ENCODE results near the gene WARS2.

Gene WARS2

DNA sequence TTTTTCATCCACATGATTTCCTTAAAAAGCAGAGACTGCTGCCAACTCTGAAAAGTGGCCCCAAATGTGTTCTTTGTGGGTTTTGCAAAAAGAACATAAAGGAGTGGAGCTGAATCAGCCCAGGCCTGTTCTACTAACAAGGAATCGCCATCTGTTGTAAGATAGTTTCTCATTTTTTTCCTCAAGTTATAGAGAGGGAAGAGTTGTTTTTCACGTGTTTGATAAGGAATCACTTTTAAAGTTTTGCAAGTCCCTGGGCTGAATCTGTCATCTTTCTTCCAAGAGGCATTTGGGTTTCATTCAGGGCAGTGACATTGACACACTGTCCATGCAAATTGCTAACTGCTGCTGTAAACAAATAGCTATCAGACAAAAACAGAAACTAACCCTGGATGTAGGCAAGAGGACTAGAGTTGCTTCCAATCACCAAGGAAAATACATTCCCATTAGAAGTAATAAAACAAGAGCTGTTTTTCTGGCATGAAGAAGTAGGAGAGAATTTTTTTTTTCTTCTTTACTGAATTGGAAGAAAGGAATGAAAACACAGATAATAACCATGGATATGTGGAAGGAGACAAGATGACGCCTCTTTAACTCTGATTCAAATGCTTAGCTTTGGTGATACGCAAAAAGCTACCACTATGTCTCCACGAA is 93.5 kb downstream of the WARS2 start:
- TF ChIP-seq, protein P1, sequence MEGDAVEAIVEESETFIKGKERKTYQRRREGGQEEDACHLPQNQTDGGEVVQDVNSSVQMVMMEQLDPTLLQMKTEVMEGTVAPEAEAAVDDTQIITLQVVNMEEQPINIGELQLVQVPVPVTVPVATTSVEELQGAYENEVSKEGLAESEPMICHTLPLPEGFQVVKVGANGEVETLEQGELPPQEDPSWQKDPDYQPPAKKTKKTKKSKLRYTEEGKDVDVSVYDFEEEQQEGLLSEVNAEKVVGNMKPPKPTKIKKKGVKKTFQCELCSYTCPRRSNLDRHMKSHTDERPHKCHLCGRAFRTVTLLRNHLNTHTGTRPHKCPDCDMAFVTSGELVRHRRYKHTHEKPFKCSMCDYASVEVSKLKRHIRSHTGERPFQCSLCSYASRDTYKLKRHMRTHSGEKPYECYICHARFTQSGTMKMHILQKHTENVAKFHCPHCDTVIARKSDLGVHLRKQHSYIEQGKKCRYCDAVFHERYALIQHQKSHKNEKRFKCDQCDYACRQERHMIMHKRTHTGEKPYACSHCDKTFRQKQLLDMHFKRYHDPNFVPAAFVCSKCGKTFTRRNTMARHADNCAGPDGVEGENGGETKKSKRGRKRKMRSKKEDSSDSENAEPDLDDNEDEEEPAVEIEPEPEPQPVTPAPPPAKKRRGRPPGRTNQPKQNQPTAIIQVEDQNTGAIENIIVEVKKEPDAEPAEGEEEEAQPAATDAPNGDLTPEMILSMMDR (IDR thresholded peaks at IDR 0.05; ENCODE audit: control extremely low read depth, extremely low read depth, low read depth, missing control alignments): no peak
- ChIA-PET POLR2A (interaction anchor here (0.6 kb wide), 2 partner anchors 345 to 686 kb away, joined by 4 to 6 read pairs; no protein-coding TSS in a partner anchor), CTCF (interaction anchor here (1.0 to 1.8 kb wide), 3 partner anchors 8 to 15 kb away, joined by 4 to 7 read pairs (median 6); no protein-coding TSS in a partner anchor)
- DNase-seq (ENCODE audit: extremely low spot score): no peak

DNA sequence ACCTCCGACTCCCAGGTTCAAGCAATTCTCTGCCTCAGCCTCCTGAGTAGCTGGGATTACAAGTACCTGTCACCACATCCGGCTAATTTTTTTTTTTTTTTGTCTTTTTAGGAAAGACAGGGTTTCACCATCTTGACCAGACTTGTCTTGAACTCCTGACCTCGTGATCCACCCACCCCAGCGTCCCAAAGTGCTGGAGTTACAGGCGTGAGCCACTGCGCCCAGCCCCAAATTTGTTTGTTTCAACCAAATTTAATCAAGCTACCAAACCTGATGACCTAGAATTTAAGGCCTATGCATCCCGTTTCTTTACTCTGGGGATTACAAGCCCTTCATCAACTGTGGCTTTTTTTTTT is 94.0 kb downstream of the WARS2 start:
- CTCF ChIA-PET: interaction anchor here (1.0 to 2.0 kb wide), 4 partner anchors 8 to 38 kb away, joined by 4 to 7 read pairs (median 6); no protein-coding TSS in a partner anchor

DNA sequence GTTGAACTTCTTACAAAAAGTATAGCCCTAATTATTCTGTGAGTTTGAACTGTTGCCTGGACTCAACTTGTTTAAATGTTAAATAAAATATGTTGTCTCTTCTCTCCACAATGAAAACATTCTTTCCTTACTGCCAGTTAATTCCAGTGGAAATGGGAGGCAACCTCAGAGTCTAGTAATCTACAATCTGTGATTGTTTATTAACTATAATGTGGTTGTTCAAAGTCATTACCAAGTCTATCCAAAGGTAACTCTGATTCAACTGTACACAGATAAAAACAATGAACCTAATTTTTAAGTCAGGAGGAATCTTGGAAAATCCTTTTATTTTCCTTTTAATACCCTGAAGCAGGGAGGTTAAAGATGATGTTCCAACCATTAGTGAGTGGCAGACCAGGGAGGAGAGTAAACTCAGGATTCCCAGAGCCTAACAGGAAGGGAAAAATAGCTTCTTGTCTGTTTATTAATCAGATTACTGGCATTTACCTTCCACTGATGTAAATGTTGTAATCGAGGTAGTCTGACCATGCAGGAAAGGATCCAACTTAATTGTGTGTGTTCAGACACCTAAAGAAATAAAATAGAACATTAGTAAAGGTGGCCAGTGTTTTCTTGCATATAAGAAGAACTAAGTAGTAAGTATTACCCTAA is 95.2 kb downstream of the WARS2 start:
- DNase-seq (ENCODE audit: extremely low spot score): no peak
- ChIA-PET POLR2A (no interaction called here), CTCF (interaction anchor here (2.0 kb wide), 1 partner anchor 37 kb away, joined by 7 read pairs; no protein-coding TSS in a partner anchor)
- TF ChIP-seq, protein P1 (IDR thresholded peaks at IDR 0.05; ENCODE audit: control extremely low read depth, extremely low read depth, low read depth, missing control alignments): no peak

More for the DNA sequence above, 94.0 kb downstream of the WARS2 start:
- POLR2A ChIA-PET: interaction anchor here (0.6 kb wide), 2 partner anchors 346 to 686 kb away, joined by 4 to 6 read pairs; no protein-coding TSS in a partner anchor
- TF ChIP-seq, protein P1 (IDR thresholded peaks at IDR 0.05; ENCODE audit: control extremely low read depth, extremely low read depth, low read depth, missing control alignments): no peak
- no peak for DNase-seq (ENCODE audit: extremely low spot score)

DNA sequence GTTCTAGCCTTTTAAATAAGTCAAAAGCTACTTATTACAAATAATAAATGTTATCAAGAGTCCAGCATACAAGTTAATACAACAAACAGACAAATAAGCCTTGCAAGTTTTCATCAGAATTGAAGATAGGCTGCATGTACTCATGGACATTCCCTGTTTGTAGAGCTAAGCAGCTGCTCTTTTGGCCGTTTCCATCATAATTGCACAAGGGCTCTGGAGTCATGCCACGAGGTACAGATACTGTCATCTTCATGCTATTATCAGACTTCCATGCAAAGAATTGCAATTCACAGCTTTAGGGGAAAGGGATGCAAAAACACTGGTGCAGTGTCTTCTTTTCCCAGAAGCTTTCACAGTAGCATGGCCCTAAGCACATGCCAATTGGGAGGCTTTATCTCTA is 99.5 kb downstream of the WARS2 start:
- ChIA-PET CTCF (interaction anchor here (2.0 kb wide), 1 partner anchor 13 kb away, joined by 7 read pairs; no protein-coding TSS in a partner anchor), POLR2A (no interaction called here)
- DNase-seq (ENCODE audit: extremely low spot score): no peak
- TF ChIP-seq, protein P1 (IDR thresholded peaks at IDR 0.05; ENCODE audit: control extremely low read depth, extremely low read depth, low read depth, missing control alignments): no peak

DNA sequence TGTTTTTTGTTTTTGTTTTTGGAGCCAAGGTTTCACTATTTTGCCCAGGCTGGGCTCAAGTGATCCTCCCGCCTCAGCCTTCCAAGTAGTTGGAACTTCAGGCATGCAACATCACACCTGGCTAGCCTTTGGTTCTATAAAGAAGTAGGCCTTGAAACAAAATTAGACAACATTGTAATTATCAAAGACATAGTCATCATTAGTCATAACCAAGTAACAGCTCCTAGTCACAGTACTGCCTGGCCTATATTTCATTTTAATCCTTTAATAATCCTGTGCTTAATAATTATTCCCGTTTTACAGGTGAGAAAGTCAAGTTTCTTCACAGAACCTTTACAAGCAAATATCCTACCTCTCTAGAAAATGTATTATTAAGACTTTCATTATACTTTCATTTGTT is 100.0 kb downstream of the WARS2 start:
- CTCF ChIA-PET: interaction anchor here (2.0 kb wide), 1 partner anchor 12 kb away, joined by 7 read pairs; no protein-coding TSS in a partner anchor
- POLR2A ChIA-PET: no interaction called here
- TF ChIP-seq, protein P1 (IDR thresholded peaks at IDR 0.05; ENCODE audit: control extremely low read depth, extremely low read depth, low read depth, missing control alignments): no peak
- no peak for DNase-seq (ENCODE audit: extremely low spot score)

DNA sequence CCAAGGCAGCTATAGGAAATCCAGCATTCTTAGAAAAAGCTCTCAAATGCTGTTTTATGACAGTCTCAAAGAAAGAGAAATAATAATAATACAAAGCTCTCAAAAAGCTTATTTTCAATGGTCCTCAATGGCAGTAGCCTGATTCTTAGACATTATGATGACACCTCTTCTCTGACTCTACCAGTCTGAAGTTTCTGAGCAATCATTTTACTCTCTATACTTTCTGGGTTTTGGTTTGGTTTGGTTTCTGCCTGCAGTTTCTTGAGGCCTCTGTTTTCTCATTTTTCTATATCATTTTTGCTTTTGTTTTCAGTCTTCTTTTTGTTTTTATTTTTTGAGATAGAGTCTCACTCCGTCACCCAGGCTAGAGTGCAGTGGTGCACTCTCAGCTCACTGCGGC is 102.1 kb downstream of the WARS2 start:
- ChIA-PET CTCF (interaction anchor here (1.1 kb wide), 2 partner anchors 9 to 29 kb away, joined by 3 to 6 read pairs; no protein-coding TSS in a partner anchor), POLR2A (no interaction called here)
- no peak for DNase-seq (ENCODE audit: extremely low spot score)
- TF ChIP-seq, protein P1 (IDR thresholded peaks at IDR 0.05; ENCODE audit: control extremely low read depth, extremely low read depth, low read depth, missing control alignments): no peak

All from GM10248 (cell line).